NCI-H146 treated with DMSO at 0.1 percent for 48 hours (cell line): ENCODE measurements around the gene CCDC194.

ENCODE experiments used
- DNase-seq: peaks from one replicate; lab custom pipeline; 2025; ENCODE audit not compliant: unreplicated experiment; lab: John Stamatoyannopoulos, UW

CCDC194 gene, protein sequence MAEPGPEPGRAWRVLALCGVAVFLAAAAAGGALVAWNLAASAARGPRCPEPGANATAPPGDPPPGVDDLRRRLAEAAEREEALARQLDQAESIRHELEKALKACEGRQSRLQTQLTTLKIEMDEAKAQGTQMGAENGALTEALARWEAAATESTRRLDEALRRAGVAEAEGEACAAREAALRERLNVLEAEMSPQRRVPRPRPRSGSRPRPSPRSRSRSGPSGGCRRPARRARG

DNA sequence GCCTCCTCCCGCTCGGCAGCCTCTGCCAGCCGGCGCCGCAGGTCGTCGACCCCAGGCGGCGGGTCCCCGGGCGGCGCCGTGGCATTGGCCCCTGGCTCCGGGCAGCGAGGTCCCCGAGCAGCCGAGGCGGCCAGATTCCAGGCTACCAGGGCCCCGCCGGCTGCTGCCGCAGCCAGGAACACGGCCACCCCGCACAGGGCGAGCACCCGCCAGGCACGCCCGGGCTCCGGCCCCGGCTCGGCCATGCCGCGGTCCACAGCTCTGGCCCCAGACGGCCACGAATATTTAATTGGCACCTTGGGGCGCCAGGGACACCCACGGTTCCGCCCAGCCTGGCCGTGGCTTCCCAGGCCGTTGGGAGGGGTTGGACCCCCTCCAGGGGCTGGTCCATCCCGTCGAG, at the start of gene CCDC194:
TSS of gene CCDC194 (minus strand) at position 283 of the 400 bp plus-strand sequence. CDS start at position 245, 38 bp downstream.
- no peak for DNase-seq

DNA sequence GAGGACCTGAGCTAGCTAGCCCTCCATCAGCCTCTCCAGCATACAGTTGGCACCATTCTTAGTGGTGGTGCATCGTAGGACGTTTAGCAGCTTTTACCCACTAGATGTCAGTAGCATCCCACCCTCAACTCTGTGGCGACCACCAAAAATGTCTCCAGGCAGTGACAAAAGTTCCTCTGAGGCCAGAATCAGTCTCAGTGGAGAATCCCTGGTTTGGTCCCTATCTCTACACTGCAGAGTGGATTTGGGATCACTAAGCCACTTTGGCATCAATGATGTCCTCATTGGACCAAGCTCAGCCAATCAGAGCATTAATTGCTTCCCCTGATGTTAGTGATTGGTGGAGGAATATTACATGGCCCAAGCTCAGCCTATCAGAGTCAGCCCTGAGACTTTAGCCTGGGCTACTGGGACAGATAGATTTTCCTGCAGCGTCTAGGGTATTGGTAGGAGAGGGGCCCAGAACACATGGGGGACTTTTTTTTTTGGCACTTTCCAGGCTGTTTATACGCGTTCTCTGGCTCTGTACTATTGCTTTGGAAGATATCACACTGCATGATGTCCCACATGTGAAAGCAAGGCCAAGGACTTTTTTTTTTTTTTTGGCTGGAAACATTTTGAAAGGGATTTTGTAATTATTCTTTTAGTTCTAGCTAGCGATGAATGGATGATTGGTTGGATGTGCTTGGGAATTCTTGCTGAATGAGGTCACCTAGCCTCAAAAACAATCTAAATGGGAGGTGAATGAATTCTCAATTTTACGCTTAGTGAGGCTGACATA, 47.4 kb upstream of the CCDC194 start:
- DNase-seq: no peak

DNA sequence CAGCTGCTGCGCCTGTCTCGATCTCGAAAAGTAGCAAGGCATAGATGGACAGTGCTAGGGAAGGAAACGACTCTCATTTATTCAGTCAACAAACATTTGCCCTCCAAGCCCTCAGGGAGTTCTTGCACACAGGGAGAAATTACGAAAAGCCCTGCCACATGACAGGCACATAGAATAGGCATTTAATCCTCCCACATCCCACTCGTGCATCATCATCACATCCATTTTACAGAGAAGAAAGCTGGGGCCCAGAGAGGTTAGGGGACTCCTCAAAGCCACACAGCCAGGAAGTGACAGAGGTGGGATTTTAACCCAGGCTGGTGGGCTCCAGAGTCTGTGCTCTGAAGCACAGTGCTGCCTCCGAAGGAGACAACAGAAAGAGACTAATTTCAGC, 42.9 kb upstream of the CCDC194 start:
- no peak for DNase-seq

DNA sequence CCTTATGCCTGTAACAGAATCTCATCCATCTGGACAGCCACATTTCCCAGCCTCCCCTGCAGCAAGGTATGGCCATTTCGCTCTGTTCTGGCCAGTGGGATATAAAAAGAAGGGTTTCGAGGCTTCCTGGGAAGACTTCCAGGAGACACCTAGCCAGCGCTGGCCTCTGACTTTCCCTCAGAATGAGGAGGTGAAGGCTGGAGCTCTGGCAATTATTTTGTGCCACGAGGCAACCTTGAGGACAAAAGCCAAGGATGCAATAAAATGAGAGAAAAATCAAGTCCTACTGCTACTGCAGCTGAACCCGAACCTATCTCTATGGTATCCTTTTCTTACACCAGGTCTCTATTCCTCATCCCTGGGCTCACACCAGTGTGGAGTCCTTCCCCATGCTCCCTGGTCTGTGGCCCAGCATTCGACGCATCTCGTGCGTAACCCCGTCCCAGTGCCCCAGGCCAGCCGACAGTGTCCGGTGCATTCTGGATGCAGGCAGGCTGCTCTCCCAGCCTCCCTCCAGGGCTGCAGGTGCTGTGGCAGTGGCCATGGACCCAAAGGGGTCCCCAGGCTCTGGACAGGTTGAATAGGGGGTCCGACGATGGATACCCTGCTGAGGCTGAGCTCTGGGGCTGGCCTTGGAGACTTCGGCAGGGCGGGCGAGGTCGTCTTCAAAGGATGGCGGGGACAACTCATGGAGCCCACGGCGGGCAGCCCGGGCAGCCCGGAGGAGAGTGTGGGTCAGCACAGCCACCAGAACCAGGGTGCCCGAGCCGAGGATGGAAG, 42.3 kb upstream of the CCDC194 start:
- no peak for DNase-seq

DNA sequence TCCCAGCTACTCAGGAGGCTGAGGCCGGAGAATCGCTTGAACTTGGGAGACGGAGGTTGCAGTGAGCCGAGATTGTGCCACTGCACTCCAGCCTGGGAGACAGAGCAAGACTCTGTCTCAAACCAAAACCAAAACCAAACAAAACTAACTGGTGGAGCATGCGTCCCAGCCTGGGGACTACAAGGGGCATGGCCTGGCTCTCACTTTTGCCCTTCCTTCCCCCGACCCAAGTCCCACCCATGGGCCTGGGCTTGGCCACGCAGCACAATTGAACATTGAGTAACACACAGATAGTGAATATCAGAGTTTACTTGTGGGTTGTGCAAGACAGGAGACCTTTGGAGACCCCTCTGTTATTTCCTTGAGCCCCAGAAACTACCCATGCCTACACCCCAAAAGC, 41.2 kb upstream of the CCDC194 start:
- no peak for DNase-seq

DNA sequence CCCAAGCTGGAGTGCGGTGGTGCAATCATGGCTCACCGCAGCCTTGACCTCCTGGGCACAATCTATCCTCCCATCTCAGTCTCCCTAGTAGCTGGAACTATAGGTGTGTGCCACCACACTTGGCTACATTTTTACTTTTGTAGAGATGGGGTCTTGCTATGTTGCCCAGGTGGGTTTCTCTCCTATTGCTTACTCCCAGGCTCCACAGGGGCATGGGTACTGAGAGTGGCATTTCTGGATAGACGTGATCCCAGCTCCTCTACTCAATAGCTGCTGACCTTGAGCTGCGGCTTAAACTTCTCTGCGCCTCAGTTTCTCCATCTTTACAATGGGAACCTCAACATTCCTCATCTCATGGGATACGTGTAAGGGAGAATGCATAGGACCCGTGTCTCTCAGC, 37.4 kb upstream of the CCDC194 start:
- DNase-seq: no peak

DNA sequence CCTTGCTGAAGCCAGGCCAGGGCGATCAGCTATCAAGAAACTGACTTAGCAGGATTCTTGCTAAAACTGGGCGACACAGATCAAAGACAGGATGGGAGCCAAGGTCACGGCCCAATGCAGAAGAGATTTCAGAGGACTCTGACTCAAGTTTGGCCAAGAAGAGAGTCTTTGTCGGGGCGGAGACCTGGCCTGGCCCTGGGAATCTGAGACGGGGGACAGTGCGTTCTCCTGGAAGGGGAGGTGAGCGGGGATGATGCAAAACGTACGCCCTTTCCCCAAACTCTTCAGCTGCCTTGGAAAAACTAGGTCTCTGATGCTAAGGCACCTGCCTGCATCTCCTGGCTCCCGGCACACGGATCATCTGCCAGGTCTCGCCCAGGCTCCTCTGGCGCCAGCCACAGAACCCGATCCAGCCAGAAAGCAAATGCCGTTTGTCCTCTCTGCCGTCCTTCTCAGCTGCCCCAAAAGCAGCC, 35.7 kb upstream of the CCDC194 start:
- no peak for DNase-seq

DNA sequence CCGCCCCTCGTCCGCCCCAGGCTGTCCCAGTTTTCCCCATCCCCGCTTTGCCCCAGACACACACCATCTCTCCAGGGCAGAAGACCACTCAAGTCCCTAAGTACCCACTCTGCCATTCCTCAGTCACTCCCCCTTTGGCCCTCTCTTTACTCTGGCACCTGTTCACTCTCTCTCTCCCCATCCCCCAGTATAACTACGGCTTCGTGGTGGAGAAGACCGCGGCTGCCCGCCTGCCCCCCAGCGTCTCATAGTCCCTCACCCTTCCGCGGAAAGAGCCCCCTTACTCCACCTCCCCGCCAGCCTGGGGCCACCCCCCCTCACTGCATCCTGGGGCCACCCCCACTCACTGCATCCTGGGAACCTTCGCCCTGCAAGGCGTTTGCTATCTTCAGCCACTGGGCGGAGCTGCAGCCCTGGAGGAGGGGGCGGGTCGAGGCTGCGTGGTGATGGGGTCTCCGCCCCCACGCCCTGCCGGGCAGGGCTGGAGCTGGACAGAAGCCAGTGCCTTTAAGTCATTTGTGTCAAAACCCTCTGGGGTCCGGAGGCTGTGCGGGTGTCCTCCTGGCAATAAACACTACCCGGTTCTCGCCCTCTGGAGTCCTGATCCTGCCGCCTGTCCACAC, 30.9 kb upstream of the CCDC194 start:
- no peak for DNase-seq

DNA sequence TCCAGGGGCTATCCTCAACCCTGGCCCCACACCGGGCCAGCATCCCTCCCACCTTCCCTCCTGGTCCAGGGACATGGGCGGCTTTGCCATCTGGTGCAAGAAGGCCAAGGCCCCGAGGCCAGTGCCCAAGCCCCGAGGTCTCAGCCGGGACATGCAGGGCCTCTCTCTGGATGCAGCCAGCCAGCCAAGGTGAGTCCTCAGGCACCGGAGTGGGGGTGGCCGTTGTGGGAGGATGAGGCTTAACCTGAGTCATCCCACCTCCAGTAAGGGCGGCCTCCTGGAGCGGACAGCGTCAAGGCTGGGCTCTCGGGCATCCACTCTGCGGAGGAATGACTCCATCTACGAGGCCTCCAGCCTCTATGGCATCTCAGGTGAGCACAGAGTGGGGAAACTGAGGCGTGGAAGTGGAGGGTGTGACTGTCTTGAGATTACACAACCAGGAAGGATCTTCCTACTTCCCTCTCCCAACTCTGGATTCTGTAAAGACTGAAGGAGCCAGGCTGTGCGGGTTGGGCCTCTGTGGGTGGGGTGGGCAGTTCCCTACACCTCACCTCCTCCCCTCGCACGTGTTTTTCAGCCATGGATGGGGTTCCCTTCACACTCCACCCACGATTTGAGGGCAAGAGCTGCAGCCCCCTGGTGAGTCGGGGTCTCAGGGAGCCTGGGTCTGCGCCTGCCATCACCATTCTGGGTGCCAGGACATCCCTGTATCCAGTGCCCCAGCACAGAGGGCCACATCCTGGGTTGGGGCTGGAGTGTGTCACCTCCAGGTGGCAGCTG, 29.6 kb upstream of the CCDC194 start:
- DNase-seq: no peak

DNA sequence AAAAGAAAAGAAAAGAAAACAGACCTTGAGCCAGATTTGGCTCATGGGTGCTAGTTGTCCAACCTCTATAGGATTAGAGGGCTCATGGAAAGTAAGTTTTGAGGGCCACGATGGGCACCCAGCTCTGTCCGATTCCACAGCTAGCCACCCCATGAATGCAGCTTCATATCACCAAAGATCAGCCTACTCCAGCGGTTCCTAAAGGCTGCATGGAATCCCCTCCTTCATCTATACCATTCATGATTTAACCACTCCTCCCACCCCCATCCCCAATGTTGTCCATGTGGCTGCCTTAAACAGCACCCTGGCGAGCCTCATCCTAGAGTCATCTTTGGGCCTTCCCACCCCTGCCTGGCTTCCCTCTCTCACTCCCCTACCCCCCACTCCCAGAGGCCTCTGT, 27.9 kb upstream of the CCDC194 start:
- no peak for DNase-seq

DNA sequence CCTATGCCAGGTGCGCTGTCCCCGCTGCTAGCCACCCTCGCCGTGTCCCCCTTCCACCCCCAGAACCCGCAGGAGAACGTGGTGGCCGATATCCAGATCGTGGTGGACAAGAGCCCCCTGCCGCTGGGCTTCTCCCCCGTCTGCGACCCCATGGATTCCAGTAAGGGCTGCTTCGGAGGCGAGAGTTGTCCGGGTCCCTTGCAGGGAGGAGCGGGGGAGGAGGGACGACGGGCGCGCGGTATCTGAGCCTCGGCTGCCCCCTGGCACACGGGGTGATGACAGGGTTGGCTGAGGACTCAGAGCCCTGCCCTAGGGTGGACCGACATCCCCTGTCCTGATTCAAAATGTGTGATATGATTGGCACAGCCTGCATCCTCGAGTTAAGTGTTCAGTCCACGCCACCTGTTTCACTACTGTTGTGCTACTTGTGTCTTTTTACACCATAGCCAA, 26.5 kb upstream of the CCDC194 start:
- no peak for DNase-seq

DNA sequence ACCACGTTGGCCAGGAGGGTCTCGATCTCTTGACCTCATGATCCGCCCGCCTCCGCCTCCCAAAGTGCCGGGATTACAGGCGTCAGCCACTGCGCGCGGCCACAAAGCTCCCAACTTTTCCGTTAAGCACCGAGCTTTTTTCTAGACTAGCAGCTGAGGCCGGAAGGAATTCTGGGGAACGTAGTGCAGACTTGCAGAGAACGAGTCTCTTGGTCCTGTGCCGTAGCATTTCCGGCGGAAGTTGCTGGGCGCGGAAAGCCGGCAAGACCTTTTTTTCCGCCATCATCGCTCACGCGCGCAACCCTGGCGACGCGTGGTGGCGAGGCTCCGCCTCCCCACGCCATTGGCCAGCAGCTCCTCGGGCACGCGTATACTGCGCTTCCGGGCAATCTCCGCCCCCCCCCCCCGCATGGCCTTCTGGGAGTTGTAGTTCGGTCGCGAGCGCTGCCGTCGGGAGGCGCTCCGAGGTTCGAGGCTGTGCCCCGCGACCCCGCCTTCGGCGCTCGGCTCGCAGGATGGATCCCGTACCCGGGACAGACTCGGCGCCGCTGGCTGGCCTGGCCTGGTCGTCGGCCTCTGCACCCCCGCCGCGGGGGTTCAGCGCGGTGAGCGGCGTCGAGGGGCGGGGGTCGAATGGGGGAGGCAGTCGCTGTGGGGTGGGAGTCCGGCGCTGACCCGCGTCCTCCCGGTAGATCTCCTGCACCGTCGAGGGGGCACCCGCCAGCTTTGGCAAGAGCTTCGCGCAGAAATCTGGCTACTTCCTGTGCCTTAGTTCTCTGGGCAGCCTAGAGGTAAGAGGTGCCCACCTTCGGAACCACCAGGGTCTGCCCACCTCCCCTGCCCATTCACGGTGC, 25.9 kb upstream of the CCDC194 start, which contains the start of gene MVB12A:
TSS of gene MVB12A (plus strand) at position 427 of the 854 bp plus-strand sequence. CDS start at position 516, 89 bp downstream.
- peak; percentile 96 for DNase-seq

DNA sequence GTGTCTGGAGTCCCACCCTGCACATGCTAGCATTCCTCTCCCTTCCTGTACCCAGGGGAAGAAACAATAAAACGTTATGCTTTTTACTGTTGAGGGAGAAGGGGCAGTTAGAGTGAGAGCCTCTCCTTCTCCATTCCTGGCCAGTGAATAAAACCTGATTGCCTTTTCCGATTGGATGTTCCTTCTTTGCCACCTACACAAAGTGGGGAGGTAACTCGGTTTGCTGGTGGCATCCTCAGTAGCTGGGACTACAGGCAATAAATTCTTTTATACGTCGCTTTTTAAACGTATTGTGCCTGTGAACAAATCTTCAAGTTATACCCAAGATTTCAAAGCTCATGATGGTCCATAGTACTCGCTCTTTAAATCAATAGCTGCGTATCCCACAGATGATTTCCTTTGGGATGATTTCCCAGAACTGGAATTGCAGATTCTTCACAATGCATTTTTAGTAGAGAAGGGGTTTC, 25.2 kb upstream of the CCDC194 start:
- no peak for DNase-seq

DNA sequence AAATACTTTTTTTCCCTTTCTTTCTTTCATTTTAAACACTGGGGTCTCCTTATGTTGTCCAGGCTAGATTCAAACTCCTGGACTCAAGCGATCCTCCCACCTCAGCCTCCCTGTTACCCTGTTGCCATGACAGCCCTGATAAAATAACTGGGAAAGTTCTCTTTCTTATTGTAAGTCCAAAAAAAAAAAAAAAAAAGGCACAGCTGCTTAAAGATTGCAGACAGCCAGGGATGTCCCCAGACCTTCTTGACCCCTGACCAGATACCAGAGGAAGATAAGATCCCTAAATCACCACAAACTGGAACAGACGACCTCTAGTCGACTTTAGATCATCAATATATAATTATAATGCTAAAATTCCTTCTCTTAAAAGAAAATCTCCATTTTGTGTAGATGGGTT, 24.7 kb upstream of the CCDC194 start:
- DNase-seq: no peak

DNA sequence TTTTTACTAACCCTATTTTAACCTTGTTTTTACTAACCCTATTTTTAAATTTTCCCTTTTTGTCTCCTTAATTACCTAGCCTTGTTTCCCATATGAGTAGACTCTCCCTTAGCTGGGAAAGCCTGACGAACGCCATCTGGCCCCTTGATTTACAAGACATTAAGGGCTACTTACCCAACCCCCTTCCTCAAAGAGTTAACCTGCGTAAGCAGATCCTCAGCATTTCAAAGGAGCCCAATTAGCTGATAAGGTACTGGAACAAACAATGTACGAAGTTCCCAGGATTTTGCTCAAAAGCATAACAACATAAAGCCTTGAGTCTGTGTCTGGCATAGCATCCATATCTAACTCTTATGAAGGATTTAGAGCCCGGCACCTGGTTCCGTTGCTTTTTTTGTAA, 21.1 kb upstream of the CCDC194 start:
- no peak for DNase-seq

DNA sequence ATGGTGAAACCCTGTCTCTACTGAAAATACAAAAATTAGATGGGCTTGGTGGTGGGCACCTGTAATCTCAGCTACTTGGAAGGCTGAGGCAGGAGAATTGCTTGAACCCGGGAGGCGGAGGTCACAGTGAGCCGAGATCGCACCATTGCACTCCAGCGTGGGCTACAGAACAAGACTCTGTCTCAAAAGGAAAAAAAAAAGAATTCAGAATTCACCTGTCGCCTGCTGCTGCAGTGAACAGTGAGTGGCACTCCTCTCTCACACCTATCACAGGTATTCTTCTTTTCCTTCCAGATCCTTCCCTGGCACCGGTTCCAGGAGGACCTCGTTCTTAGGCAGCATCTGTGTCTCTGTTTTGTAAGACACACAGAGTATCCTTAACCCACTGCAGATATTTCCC, 20.1 kb upstream of the CCDC194 start:
- DNase-seq: no peak

DNA sequence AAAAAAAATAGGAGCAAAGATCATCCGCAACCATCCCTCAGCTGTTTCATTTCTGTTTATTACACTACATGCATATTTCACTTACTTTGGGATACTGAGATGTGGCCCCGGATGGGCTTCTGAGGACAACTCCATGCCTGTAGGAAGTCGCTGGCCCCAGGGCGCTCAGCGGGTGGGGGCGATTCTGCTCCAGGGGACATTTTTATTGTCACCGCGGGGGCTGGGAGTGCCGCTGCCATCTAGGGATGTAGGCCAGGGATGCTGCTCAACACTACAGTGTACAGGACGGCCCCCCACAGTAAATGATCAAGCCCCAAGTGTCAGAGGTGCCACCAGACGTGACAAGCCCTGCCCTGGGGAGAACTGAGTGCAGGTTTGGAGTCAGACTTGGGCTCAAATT, 17.8 kb upstream of the CCDC194 start:
- DNase-seq: peak; percentile 51

DNA sequence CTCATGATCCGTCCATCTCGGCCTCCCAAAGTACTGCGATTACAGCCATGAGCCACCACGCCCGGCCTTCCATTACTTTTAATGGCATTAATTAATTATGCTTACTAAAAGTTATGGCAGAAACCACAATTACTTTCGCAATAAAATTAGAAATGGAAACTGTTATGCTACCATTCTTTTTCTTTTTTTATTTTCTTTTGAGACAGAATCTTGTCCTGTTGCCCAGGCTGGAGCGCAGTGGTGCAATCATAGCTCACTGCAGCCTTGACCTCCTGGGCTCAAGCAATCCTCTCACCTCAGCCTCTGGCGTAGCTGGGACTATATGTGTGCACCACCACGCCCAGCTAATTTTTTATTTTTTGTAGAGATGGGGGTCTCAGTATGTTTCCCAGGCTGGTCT, 16.0 kb upstream of the CCDC194 start:
- DNase-seq: no peak

DNA sequence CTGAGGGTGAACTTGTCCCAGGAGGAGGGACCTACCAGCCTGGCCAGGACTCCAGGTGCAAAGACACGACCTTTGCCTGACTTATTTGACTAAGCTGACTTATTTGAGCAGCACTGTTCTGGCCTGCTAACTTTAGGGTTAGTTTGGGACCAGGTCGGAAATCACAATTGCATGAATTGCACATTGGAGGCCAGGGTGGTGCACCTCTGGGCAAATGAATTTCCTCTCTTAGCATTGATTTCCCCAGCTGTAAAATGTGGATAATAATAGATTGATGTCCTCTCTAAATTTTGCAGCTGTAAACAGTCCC, 12.8 kb upstream of the CCDC194 start:
- no peak for DNase-seq
